ENCODE data around the gene CNPY3. TPM values are rescaled to one million over a fixed set of nuclear protein-coding genes. Genes with fewer than 3 reads are reported as not detected.

Gene CNPY3
- total RNA-seq, 4 donors from 2014 or later: 10.3 to 24.4 (median 21.0) TPM

DNA sequence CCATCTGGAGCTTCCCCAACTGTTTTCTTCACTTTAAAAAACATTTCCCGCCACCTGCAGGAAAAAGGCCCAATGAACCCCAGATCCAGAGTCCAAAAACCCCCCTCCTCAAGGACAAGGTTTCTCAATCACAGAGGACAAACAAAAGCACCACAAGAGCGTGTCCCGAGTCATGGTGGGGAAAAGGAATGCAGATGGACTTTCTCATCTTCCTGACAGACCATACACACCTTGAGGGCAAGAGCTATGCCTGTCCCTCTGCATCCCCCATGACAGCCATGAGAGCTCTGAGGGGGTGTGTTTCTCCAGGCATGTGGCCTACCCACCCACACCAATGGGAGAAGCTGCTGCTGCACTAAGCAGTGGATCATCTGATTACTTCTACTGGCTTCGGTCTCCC, 40.7 kb downstream of the CNPY3 start:
- H3K36me3 ChIP-seq: peaks cover 0 to 6% (median 3%) of the 10 kb centered on the region in 4 donors
- peaks cover 0 to 4% (median 0%) of the 10 kb centered on the region in 4 donors for H3K4me1 ChIP-seq
- 67 to 94% methylated on average over 1 to 4 of the region's 4 CpGs for WGBS, 2 donors (ENCODE audit: low coverage in 1 of 2)
- H3K9me3 ChIP-seq: no peaks in the 10 kb centered on the region
- no peak for DNase-seq
- no peak overlapping the region for H3K4me3 ChIP-seq
- TF ChIP-seq POLR2AphosphoS5 (IDR thresholded peaks at IDR 0.05): no peak
- TF ChIP-seq POLR2A (IDR thresholded peaks at IDR 0.05): no peak
- TF ChIP-seq, protein P1, sequence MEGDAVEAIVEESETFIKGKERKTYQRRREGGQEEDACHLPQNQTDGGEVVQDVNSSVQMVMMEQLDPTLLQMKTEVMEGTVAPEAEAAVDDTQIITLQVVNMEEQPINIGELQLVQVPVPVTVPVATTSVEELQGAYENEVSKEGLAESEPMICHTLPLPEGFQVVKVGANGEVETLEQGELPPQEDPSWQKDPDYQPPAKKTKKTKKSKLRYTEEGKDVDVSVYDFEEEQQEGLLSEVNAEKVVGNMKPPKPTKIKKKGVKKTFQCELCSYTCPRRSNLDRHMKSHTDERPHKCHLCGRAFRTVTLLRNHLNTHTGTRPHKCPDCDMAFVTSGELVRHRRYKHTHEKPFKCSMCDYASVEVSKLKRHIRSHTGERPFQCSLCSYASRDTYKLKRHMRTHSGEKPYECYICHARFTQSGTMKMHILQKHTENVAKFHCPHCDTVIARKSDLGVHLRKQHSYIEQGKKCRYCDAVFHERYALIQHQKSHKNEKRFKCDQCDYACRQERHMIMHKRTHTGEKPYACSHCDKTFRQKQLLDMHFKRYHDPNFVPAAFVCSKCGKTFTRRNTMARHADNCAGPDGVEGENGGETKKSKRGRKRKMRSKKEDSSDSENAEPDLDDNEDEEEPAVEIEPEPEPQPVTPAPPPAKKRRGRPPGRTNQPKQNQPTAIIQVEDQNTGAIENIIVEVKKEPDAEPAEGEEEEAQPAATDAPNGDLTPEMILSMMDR (IDR thresholded peaks at IDR 0.05): no peak
- no peak for TF ChIP-seq EP300 (IDR thresholded peaks at IDR 0.05; ENCODE audit: low read depth)
- in situ Hi-C loops (cut with MboI; ENCODE audit: low pct_ligation_motif_present in 1 of 4, low pct_unique_long_range_greater_than_20kb in 1 of 4, low sequenced_read_pairs in 3 of 4) (no loop called here), intact Hi-C loops (cut with DNase I; ENCODE audit: low total_unique reads) (no loop called here)
- H3K27ac ChIP-seq: no peak overlapping the region
- H3K27me3 ChIP-seq: no peaks in the 10 kb centered on the region

DNA sequence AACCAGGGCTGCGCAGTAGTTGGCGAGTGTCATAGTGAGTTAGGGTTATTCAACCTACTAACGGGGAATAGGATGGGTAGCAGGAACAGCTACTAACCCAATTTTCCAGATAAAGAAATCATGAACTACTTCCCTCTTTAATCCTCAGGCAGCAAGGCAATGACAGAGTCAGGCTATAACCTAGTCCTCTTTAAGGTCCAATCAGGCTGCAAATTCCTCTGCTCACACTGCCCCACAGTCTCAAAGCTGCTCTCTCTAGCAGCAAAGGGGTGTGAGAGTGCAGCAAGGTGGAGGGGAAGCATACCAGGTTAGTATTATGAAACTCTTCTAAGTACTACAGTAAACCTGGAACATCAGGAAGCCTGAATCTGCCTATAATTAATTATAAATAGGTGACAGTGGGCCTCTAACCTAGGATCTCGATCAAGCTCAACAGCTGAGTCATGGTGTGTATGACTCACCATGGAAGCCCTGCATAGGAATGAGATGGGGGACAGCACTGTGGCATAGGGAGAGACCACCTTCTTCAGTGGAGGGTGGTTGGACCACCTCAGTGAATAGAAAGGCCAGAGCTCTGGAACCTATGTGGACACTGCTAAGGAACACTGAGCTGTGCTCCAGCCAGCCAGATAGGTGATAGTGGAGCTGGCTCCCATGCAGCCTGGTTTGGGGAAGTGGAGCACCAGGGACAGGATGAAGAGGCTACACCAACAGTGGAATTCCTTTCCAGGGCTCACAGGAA, 41.8 kb downstream of the CNPY3 start:
- no peak for TF ChIP-seq POLR2A (IDR thresholded peaks at IDR 0.05)
- TF ChIP-seq EP300 (IDR thresholded peaks at IDR 0.05; ENCODE audit: low read depth): no peak
- TF ChIP-seq, protein P1 (IDR thresholded peaks at IDR 0.05): no peak
- TF ChIP-seq POLR2AphosphoS5 (IDR thresholded peaks at IDR 0.05): no peak
- intact Hi-C loops (cut with DNase I; ENCODE audit: low total_unique reads): no loop called here

DNA sequence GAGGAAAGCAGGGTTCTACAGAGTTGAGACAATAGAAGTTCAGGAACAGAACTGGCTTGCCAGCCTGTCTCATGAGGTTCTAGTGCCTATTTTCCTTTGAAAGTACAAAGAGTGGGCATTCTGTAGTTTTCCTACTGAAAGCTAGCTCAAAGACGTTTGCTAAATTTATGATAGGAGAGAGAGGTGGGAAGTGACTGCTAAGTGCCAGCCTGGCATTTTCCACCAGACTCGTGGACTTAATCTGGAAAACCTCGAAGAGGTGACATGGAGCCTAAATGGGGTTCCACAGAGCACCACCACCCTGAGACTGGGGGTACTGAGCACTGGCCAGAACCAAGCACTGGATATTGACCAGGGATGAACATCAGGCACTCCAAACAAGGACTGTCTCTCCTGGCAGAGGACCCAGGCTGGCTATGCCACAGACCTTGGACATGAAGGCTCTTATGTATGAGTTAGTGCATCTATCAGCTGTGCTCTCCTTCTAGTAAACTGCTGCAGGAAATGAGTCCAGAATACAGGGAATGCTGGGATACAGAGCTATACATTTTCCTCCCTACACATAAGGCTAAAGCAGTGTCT, 42.6 kb downstream of the CNPY3 start:
- H3K4me3 ChIP-seq: no peak overlapping the region
- no peak for DNase-seq
- no peak overlapping the region for H3K27ac ChIP-seq
- in situ Hi-C loops (cut with MboI; ENCODE audit: low pct_ligation_motif_present in 1 of 4, low pct_unique_long_range_greater_than_20kb in 1 of 4, low sequenced_read_pairs in 3 of 4): no loop called here
- no peak for TF ChIP-seq POLR2A (IDR thresholded peaks at IDR 0.05)
- no peak for TF ChIP-seq POLR2AphosphoS5 (IDR thresholded peaks at IDR 0.05)
- TF ChIP-seq EP300 (IDR thresholded peaks at IDR 0.05; ENCODE audit: low read depth): no peak
- TF ChIP-seq, protein P1 (IDR thresholded peaks at IDR 0.05): no peak
- H3K9me3 ChIP-seq: no peaks in the 10 kb centered on the region
- WGBS, 2 donors (ENCODE audit: low coverage in 1 of 2): 84% methylated on average over 3 of the region's 3 CpGs; no CpG with 5 or more reads in 1 of the 2 donors
- intact Hi-C loops (cut with DNase I; ENCODE audit: low total_unique reads): no loop called here
- no peaks in the 10 kb centered on the region for H3K27me3 ChIP-seq
- H3K36me3 ChIP-seq: no peaks in the 10 kb centered on the region
- H3K4me1 ChIP-seq: peaks cover 0 to 7% (median 5%) of the 10 kb centered on the region in 4 donors

More for the DNA sequence above, 41.8 kb downstream of the CNPY3 start:
- Histone ChIP-seq H3K27me3 (no peaks in the 10 kb centered on the region), H3K4me3 (no peak overlapping the region), H3K9me3 (no peaks in the 10 kb centered on the region), H3K36me3 (peaks cover 0 to 4% (median 0%) of the 10 kb centered on the region in 4 donors), H3K4me1 (peaks cover 0 to 4% (median 0%) of the 10 kb centered on the region in 4 donors), H3K27ac (no peak overlapping the region)
- no peak for DNase-seq
- in situ Hi-C loops (cut with MboI; ENCODE audit: low pct_ligation_motif_present in 1 of 4, low pct_unique_long_range_greater_than_20kb in 1 of 4, low sequenced_read_pairs in 3 of 4): no loop called here
- 87% methylated on average over 4 of the region's 4 CpGs; no CpG with 5 or more reads in 1 of the 2 donors for WGBS, 2 donors (ENCODE audit: low coverage in 1 of 2)

DNA sequence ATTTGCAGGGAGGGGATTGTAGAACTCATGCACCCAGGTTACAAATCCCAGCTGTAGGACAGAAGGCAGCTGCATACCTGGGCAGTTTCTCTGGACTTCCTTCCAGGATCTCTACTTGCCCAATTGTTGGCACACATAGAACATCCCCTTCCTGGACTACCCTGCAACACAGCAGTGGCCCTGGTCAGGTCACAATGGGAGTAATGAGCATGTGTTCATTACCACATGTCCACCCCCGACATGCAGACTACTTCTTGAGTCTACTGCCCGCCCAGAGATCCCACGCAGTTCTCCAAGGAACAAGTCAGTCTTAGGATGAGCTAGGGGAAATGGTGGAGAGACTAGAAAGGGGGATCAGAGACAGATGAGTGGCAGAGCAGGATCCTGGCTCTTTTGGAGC, 44.6 kb downstream of the CNPY3 start:
- H3K9me3 ChIP-seq: no peaks in the 10 kb centered on the region
- 98 to 100% methylated on average over 1 to 3 of the region's 3 CpGs for WGBS, 2 donors (ENCODE audit: low coverage in 1 of 2)
- TF ChIP-seq EP300 (IDR thresholded peaks at IDR 0.05; ENCODE audit: low read depth) (no peak), POLR2A (IDR thresholded peaks at IDR 0.05) (no peak), POLR2AphosphoS5 (IDR thresholded peaks at IDR 0.05) (no peak)
- TF ChIP-seq, protein P1 (IDR thresholded peaks at IDR 0.05): no peak
- H3K27me3 ChIP-seq: no peaks in the 10 kb centered on the region
- H3K4me1 ChIP-seq: peaks cover 0 to 20% (median 16%) of the 10 kb centered on the region in 4 donors
- in situ Hi-C loops (cut with MboI; ENCODE audit: low pct_ligation_motif_present in 1 of 4, low pct_unique_long_range_greater_than_20kb in 1 of 4, low sequenced_read_pairs in 3 of 4): no loop called here
- intact Hi-C loops (cut with DNase I; ENCODE audit: low total_unique reads): no loop called here
- DNase-seq: no peak
- H3K36me3 ChIP-seq: no peaks in the 10 kb centered on the region
- H3K27ac ChIP-seq: no peak overlapping the region
- H3K4me3 ChIP-seq: no peak overlapping the region

Data from transverse colon (tissue), 4 donors.